GM19455 (cell line): ENCODE data around the gene CENPE.
A peak's percentile ranks its signal among the peaks of the same experiment; 100 is the strongest.

Experiments
- ATAC-seq: cut with Tn5 transposase; IDR thresholded peaks from one replicate; pipeline ENCODE4 v1.9.1; 2021; ENCODE audit not compliant: unreplicated experiment

The CENPE gene

GRCh38 chr4:103136671-103137445 is 61.3 kb downstream of the CENPE start:
- no peak for ATAC-seq

- no peak for ATAC-seq
Observed at GRCh38 chr4:103129174-103129573, 69.0 kb downstream of the CENPE start.

DNA sequence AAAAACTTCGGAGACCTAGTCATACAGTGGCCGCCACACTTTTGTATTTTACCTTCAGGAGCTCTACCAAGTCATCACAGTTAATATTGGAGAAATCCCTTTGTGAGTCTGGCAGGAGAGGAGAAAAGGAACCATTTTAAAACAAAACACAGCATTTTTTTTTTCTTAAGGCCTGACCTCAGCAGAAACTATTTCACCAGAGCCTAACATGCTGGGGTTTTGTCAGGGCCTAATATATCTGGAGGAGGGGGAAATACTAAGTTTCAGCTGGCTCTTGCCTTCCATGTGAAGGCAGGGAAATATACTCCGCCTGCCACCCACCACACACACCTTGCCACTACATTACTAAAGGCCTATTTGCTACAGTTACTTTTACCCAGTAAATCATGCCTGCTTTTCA is 72.0 kb downstream of the CENPE start:
- no peak for ATAC-seq

- no peak for ATAC-seq
Observed at GRCh38 chr4:103123114-103123513, 75.0 kb downstream of the CENPE start.

GRCh38 chr4:103118166-103118565 is 80.0 kb downstream of the CENPE start:
- no peak for ATAC-seq

DNA sequence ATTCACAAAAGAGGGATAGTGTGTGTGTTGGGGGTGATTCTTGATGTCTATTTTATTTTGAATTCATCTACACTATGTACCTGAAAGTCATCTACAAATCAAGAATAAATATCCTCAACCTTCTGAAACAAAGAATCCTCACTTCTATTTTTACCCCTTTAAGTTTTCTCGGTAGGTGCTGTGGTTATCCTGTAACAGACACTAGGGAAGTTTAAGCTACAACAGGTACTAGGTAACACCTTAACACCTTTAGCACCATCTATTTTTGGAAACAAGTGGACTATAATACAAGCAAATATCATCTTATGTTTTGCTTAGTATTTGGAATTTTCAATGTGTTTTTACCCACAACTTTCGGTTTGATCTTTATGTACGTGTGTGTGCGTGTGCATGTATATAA is 86.5 kb downstream of the CENPE start:
- no peak for ATAC-seq

GRCh38 chr4:103108542-103108941 is 89.6 kb downstream of the CENPE start:
- no peak for ATAC-seq

DNA sequence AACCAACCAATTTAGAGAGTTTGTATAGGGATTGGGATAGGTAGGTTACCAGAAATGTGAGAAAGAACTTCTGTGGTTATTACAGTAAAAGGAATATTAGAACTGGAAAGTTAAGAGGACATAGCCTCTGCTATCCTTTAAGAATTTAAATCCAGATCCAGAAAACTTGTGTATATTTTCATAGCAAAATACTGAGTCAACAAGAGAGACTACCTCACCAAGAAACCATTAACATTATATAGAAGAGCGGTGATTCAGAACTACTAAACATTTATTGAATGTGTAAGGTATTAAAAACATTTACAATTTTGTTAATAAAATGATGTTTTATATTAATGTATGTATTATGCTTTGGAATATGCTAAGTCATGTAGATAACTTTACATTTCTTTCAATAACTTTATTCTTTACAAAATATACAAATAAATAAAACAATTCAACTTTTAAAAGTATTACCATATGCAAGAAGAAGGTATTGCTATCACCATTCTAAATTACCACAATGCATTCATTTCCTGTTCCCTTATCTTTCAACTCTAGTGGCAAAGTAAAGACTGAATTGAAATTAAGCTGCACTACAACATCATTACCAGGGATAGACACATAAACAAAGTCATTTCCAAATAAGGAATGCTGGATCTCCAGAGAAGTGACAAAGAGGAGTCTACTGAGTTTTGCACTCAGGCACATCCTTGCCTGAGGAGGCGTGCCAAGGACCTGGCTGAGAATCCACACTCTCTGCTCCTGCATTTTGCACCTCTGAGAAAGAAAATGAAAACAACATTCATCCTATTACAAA is 92.4 kb downstream of the CENPE start:
- ATAC-seq = no peak

DNA sequence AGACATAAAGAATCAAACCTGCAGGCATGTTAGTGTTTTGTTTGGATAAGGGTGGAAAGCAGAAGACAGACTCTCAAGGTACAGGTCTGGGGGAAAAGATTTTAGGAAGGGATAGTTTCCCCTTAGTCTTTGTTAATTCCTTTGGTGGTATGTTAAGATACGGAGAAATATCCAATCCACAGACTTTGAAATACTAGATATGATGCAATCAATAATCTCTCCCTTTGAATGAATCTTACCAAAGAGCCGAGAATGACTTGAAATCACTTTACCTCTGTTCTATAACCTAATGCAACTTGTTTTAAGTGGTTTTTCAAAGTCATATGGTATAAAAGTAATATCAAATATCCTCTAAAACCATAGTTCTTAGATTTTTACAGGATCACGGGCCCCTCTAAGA is 93.3 kb downstream of the CENPE start:
- no peak for ATAC-seq

DNA sequence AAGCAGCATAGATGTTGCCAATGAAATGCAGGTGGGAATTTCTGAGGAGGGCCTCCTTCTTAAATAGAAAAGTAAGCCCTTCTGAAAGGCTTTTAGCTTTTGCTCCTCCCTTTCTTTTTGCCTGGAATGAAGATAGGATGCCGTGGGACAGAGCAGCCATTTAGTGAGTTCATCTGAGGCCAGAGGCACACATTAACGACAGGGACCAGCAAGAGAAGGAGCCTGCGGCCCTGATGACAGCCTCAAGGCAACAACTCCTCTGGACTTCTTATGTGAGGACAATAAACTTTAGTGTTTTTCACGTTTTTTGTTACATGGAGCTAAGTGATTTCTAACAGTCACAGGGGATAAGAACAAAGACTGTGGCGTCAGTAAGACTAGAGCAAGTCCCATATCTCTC is 97.5 kb downstream of the CENPE start:
- no peak for ATAC-seq

- ATAC-seq = peak; percentile 97
Observed at GRCh38 chr4:103099691-103100392, 98.3 kb downstream of the CENPE start, which contains the start of gene BDH2. Gene BDH2 (minus strand): TSS chr4:103099834. CDS start chr4:103096254, 3,580 bp downstream.

GRCh38 chr4:103098756-103099440 is 99.2 kb downstream of the CENPE start:
- no peak for ATAC-seq

DNA sequence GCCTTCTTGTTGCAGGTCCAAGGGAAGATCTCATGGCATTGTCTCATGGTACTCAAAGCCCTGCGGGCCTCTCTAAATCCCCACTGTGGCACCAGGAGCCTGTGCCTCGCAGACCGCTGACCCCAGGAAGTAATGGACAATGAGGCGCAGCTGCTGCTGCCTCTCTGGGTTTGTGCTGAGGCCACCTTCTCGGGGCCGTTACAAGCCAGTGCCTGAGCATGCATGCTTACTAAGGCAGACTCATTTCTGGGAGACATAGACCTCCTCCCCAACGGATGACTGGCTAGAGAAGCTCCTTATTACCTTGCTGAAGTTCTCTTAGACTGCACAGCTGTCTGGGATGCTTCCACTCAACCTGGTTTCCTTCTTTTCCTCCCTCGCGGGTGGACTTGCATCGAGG is 99.8 kb downstream of the CENPE start:
- ATAC-seq = no peak

DNA sequence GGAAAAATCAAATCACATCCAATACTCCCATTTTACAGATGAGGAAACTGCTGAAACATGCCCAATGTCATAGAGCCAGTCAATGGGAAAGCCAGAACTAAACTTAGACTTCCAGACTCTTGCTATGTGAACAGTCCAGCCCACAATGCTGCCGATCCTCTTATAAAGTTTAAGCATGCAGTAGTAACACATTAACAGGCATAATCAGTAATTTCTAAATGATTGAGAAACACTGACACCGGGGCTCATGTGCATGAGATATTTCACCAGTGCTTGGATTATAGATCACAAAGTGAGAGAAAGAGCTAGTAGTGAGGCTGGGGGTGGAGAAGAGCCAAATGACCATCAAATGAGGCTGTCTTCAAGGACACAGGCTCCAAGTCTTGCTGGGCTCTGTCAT is 101.0 kb downstream of the CENPE start:
- no peak for ATAC-seq

DNA sequence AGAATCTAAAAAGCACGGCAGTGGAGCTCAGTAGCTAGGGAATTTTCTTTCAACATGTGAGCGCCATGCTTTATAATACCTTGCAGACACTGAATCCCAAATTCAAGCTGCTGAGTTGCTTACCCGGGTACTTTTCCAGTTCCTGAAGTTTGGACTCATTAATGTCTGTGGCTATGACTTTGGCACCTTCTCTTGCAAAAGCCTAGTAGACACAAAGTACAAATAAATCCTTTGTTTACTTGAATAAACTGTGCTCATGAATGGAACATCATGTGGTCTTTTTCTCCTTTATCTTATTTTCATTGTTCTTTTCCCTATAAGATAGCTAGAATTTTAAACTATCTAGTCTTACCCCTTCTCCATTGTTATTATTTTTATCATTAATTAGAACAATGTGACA is 103.1 kb downstream of the CENPE start:
- ATAC-seq = no peak

GRCh38 chr4:103092245-103092644 is 105.9 kb downstream of the CENPE start:
- no peak for ATAC-seq

DNA sequence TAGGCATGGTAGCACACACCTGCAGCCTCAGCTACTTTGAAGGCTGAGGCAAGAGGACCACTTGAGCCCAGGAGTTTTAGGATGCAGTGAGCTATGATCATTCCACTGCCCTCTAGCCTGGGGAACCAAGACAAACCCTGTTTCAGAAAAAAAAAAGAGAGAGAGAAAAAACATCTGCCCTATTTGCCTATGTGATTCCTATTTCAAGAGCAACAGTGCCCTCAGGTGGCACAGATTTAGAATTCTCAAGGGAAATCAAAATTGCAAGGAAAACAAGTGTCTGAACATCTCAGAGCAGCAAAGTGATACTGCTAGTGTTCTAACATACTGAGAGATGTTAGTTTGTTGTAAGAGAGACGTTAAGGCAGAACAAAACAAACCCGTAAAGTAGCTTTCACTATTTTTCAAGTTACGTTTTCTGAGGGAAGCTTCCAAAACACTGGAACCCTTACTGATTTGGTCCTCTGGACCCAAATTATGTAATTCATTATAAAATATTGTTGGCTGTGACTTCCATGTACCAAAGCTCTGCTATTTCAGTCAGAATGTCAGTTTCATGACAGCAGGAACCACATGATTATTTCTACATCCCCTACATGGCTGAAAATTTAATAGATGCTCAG is 106.4 kb downstream of the CENPE start:
- ATAC-seq = peak; percentile 66

GRCh38 chr4:103089481-103089880 is 108.7 kb downstream of the CENPE start:
- ATAC-seq = no peak

- no peak for ATAC-seq
Observed at GRCh38 chr4:103086551-103086950, 111.6 kb downstream of the CENPE start.

GRCh38 chr4:103085555-103086196 is 112.5 kb downstream of the CENPE start:
- ATAC-seq = no peak
